Left renal cortex interstitium (tissue), 4 donors: ENCODE results near the gene CFAP74. TPM values are rescaled to one million over a fixed set of nuclear protein-coding genes. Genes with fewer than 3 reads are reported as not detected.

Experiments used
- DNase-seq, 4 donors: peaks; one replicate each; pipeline ENCODE4 v3.0.0-alpha.2; 2013; ENCODE audit warnings: low read depth in 4 of 4, low spot score in 2 of 4, missing footprints in 1 of 4
- polyA plus RNA-seq, 4 donors: library from polyadenylated mRNA; unstranded; fragments of 120-200 nt; gene quantifications; one replicate each; pipeline ENCODE4 v1.2.1, GENCODE V29; 2013; ENCODE audit not compliant: insufficient read length in 4 of 4

The CFAP74 gene
- polyA plus RNA-seq, 4 donors, result 0.45 to 0.68 (median 0.58) TPM

DNA sequence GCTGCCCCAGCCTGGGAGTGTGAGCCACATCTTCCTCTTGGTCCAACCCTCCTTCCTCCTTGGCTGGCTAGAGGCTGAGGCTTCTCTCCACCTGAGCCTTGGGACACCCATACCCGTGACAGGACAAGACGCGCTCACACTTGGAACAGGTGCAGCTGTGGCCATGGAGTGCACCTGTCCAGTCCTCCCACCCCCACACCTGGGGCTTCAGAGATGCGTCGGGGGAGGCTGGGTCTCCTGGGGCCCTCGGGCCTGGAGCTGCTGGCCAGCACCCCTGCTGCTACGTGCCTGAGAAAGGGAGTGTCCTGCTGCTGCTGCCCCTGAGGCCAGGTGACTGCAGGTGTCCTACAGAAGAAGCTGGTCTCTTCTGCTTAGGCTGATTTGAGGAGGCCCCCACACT, 47.5 kb downstream of the CFAP74 start:
- no peak for DNase-seq

- no peak for DNase-seq
Measured at GRCh38 chr1:1955621-1956094, 47.9 kb downstream of the CFAP74 start.

DNA sequence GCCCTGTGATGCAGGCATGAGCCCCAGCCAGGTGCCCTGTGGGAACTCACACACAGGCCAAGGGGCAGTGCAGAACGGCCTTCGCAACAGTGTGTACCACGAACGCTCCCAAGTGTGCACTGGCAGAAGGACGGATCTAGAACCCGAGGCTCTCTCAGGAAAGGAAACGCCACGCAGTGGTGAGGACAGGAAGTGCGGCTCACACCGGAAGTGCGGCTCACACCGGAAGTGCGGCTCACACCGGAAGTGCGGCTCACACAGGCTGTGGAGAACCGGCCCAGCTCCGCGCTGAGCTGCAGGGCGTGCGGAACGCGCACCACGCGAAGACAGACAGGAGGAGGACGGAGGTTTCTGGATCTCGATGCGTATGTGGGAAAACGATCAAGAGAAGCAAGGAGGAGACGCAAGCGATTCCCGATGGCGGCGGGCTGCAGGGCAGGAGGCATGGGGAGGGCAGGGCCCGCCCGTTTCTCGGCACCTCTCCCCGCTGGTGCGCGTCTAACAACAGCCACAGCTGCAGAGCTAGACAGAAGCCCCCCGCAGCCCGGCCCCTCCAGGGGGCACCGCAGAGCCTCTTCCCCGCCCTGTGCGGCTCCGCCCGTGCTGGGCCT, 48.6 kb downstream of the CFAP74 start:
- no peak for DNase-seq

DNA sequence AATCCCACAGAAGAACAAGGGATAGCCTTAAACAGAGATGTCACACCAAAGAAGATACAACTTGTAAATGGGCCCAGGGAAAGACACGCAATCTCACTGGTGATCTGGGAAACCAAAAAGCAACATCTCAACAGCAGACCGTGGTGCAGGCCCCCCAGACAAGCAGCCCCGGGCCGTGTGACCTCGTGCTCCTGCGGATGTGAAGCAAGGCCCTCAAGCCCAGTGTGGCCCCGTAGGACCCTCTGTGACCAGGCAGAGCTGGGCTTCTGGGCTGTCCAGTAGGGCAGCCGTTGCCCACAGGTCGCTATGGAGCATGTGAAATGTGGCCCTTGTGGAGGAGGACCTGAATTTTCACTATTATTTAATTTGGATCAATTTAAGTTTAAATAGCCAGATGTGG, 49.6 kb downstream of the CFAP74 start:
- DNase-seq, result no peak

DNA sequence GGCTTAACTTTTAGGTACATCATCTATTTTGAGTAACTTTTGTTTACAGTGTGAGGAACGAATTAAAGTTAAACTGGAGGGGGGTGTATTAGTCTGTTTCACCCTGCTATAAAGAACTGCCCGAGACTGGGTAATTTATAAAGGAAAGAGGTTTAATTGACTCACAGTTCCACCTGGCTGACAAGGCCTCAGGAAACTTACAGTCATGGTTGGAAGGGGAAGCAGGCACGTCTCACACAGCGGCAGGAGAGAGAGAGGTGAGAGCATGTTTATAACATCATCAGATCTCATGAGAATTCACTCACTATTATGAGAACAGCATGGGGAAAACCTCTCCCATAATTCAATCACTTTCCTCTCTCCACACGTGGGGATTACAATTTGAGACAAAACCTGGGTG, 52.6 kb downstream of the CFAP74 start:
- DNase-seq, result no peak

DNA sequence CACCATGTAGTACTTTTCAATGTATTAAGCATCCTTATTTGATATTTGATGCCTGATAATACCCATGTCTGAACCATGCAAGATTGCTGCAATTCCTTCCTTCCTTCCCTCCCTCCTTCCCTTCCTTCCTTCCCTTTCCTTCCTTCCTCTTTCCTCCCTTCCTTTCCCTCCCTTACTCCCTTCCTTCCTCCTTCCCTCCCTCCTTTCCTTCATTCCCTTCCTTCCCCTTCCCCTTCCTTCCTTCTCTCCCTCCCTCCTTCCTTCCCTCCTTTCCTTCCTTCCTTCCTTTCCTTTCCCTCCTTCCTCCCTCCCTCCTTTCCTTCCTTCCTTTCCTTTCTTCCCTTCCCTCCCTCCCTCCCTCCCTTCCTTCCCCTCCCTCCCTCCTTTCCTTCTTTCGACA, 54.8 kb downstream of the CFAP74 start:
- DNase-seq, result no peak

DNA sequence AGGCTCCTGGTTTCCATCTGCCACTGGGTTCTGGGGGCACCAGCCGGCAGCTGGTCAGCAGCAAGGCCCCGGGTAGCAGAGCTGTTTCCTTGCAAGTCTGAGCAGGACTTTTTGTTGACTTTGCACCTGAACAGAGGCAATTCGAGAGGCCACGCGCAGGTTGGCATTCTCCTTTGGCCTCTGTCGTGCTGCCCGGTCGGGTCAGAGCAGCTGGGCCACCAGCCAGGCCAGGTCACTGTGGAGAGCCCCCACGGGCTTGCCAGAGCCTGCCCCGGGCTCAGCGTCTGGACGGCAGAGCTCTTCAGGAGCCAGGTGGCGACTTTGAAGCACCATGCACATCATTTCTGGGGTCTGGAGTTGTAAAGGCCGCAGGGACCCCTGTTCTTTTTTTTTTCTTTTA, 56.1 kb downstream of the CFAP74 start:
- DNase-seq, result no peak

DNA sequence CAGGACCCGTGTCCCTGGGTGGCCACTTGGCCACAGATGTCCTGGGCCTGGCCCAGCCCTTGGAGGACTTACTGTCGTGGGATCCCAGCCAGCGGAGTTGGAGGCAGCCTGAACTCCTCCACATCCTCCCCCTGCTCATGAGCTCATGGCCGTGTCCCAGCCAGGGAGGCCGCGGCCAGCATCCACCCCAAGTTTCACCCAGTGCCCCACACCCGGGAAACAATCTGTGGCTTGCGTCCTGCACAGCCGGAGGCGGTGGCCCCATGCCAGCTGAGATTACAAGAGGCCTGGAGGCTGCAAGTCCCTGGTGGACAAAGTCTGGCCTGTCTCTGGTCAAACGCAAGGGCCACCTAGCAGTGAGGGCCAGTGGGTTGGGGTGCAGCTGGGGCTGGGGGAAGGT, 57.0 kb downstream of the CFAP74 start:
- DNase-seq, result no peak

DNA sequence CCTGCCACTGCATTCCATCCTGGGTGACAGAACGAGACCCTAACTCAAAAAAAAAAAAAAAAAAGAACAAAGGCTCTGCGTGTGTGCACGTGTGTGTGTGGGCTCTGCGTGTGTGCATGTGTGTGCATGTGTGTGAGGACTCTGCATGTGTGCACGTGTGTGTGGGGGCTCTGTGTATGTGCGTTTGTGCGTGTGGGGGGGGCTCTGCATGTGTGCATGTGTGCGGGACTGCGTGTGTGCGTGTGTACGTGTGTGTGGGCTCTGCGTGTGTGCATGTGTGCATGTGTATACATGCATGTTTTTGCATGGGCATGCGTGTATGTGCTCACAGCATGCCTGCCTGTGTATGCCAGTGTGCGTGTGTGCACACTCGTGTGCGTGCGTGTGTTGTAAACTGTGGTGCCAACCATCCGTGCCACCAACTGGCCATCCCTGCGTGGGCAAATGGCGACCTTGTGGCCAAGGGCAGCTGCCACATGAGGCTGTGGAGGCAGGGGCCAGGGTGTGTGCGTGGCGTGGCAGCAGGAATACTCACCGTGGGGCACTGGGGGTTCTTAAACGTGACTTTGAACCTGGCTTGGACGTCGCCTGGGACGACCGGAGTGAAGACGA, 57.7 kb downstream of the CFAP74 start:
- DNase-seq, result no peak

- no peak for DNase-seq
Measured at GRCh38 chr1:1943834-1944570, 59.6 kb downstream of the CFAP74 start.

GRCh38 chr1:1942753-1943656, 60.6 kb downstream of the CFAP74 start:
- no peak for DNase-seq

DNA sequence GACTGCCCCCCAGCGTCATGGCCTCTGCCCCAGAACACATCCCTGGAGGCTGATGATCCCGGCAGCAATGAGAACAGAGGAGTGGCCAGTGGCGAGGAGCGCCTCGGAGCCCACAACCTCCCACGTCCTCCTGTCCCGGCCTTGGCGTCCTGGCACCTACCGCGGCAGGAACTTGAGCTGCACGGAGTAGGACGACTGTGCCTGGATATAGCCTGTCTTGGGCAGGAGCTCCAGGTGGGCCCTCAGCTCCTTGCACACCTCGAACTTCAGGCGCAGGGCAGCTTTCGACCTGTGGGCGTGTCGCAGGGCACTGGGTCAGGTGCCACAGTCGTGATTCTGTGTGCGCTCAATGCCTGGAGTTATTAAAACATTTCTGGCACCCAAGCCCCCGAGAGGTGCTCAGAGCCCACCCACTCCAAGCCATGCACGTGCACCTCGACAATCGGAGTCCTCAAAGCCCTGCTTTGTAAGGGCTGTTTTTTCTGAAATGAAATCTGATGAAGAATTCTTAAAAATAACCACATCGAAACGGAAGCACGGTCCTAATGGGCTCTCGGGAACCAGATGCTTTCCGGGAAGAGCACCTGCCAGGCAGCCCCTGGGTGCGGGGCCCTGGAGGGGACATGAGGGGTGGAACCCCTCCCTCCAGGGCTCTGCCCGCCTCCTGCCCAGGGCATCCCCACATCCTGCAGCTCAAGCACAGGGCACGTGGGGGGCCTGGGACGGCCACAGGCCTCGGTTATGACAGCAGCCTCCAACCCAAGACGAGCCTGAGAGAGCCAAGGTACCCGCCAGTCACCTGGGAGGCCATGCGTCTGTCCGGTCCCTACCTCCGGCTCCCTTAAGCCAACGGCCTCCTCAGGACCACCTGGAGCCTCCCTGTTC, 61.5 kb downstream of the CFAP74 start:
- DNase-seq, result no peak

GRCh38 chr1:1941211-1941841, 62.3 kb downstream of the CFAP74 start:
- DNase-seq, result no peak

DNA sequence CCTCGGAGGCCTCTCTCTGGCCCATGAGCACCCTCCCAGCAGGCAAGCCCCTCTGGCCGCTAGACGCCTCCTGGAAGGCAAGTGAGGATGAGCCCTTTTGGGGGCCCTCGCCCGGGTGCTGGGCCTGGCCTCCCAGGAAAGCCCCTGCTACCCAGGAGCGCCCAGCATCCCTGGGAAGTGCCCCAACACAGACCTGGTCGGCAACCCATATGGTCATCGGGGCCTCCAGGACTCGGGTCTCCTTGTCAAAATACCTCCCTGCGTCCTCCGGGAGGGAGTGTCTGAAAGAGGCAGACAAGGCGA, 63.5 kb downstream of the CFAP74 start:
- no peak for DNase-seq

DNA sequence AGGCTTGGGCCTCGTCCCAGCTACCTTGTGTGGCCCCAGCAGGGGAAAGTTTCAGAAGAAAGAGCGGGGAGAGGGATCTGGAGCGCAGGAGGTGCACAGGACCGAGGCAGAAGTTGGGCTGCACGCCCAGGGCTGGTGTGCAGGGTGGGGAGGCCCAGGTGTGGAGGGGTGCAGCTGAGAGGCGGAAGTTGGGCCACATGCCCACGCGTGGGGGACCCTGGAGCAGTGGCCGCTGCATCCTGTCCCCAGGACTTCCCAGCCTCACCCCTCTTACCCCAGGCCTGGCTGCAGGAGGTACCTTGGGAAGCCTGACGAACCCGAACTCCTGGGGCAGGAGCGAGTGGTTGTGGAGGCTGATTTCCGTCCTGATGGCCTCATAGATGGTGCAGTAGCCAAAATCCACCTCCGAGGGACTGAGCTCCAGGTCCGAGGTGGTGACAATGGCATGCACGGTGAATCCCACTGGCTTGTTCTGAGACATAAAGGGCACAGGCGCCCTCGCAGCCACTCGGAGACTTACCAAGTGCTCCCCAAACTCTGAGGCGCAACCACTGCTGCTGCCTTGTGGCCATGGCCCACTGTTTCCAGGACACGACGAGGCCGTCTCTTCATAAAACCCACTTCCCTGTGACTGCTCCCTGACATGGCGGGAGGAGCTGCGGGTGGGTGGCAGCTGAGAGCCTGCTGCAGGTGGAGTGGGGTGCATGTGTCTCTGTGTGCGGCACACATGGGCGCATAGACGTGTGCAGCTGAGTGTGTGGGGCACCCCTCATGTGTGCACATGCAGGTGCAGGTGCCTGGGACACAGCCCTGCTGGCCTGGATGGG, 64.1 kb downstream of the CFAP74 start:
- no peak for DNase-seq

DNA sequence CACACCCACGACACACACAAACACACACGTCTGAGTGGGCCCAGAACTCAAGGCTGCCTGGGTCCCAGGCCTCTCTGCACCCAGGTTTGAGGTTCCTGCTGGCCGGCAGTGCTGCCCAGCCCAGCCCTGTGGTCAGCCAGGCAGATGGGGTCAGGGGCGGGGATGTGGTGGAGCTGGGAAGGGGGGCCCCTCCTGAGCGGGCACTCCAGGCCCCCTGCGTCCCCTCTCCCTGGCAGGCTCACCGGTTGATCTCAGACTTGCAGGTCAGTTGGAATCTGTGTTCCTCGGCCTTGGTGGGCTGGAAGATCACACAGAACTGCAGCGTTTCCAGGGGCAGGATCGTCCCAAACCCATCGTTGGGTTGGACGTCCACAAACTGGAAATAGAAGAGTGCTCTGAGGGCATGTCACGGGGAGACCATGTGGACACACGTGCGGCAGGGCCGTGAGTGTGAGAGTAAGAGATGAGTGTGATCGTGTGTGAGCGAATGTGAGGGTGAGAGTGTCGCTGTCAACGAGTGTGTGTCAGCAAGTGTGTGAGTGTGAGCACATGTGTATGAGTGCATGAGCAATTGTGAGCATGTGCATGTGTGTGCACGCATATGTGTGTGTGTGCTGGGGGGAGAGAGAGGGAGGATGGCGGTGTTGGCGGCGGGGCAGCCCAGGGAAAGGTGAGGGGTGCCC, 64.8 kb downstream of the CFAP74 start:
- DNase-seq, result no peak

DNA sequence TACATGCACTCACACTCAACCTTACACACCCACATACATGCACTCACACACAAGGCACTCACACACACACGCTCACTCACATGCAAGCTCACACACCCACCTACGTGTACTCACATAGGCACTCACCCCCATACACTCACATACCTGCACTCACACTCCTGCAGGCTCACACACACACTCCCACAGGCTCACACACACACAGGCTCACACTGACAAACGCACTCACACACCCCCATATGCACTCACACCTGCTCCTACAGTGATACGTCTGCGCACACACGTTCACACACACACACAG, 65.4 kb downstream of the CFAP74 start:
- DNase-seq, result no peak

- DNase-seq, result no peak
Measured at GRCh38 chr1:1937549-1938275, 65.9 kb downstream of the CFAP74 start.
